Epithelial cell of esophagus (primary cell): ENCODE measurements around the gene TMEM52.
A peak's percentile ranks its signal among the peaks of the same experiment; 100 is the strongest.

Experiments
- DNase-seq: peaks from one replicate; pipeline ENCODE4 v3.0.0; 2010; ENCODE audit warnings: low read depth
- H3K4me3 ChIP-seq: 2 replicates; pipeline ENCODE4 v1.5.1; 2011; ENCODE audit warnings: mild to moderate bottlenecking, low read length, control low read depth
- TF ChIP-seq, protein P1 (sequence below): IDR thresholded peaks from 2 replicates; pipeline ENCODE4 v1.5.1; 2011; ENCODE audit warnings: low read depth, mild to moderate bottlenecking, low read length, control low read depth, inconsistent platforms; ENCODE audit not compliant: insufficient read depth; ENCODE audit errors: missing control alignments

TMEM52 gene

DNA sequence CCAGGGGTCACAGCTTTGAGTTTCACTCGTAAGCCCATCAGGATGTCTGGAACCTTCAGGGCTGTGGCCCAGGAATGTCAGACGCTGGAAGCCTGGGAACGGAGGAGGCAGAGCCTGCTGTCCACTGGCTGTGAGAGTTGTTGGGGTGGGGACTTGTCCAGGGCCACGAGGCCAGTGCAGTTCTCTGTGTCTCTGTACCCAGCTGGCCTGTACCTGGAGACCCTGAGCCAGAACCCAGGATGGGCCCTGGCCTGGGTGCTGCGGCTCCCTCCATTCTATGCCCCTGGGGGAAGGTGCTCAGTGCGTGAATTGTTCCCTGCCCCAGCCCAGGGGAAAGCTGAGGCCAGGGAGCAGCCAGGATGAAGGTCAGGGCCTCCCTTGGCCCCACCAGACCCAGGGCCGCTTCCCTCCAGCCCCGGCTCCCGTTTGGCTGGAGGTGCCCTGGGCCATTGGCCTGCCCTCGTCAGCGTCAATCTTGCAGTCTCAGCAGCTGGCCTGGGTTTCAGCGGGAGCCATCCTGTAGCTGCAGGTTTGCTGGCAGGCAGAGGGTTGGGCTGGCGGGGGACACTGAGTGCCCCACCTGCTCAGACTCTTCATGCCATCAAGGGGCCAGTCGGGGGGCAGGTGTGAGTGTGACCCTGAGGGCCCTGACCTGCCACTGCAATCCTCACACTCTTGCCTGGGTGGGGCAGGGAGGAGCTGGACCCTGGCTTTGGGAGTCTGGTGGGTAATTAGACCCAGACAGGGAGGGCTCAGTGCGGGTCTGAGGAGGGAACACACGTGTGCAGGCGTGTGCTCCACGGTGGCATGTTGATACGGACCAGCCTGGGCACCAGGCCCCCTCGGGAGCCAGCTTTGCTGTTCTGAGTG, 4.7 kb downstream of the TMEM52 start:
- no peak for DNase-seq
- TF ChIP-seq, protein P1, sequence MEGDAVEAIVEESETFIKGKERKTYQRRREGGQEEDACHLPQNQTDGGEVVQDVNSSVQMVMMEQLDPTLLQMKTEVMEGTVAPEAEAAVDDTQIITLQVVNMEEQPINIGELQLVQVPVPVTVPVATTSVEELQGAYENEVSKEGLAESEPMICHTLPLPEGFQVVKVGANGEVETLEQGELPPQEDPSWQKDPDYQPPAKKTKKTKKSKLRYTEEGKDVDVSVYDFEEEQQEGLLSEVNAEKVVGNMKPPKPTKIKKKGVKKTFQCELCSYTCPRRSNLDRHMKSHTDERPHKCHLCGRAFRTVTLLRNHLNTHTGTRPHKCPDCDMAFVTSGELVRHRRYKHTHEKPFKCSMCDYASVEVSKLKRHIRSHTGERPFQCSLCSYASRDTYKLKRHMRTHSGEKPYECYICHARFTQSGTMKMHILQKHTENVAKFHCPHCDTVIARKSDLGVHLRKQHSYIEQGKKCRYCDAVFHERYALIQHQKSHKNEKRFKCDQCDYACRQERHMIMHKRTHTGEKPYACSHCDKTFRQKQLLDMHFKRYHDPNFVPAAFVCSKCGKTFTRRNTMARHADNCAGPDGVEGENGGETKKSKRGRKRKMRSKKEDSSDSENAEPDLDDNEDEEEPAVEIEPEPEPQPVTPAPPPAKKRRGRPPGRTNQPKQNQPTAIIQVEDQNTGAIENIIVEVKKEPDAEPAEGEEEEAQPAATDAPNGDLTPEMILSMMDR, result no peak
- H3K4me3 ChIP-seq, result no peak overlapping the region

DNA sequence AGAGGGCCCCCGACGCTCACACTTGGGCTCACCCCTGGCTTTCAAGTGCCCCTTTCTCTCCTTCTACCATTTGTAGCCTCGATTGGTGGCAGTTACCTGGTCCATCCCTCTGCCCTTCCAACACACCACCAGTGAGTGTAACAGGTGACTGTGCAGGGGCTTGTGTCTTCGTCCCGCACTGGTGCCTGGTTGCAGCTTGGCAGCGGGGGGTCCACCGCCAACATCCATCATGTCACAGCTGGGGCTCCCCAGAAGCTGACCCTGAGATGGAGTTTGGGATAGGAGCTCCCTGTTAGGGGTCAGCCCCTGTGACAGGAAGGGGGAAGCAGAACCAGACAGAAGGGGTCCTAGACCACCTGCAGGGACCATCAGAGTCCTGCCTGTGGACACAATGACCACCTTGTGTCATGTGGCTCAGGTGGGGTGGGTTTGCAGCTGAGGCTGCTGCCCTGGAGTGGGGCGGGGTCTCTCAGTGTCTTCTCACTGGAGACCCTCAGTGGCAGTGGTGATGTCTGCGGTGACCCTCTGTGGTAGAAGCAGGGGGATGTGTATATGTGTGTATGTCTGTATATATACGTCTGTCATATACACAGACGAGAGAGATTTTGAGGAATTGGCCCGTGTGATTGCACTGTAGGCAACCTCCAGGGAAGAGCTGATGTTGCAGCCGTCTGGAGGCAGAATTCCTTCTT, 7.6 kb downstream of the TMEM52 start:
- no peak for DNase-seq
- H3K4me3 ChIP-seq, result no peak overlapping the region
- TF ChIP-seq, protein P1, result no peak

DNA sequence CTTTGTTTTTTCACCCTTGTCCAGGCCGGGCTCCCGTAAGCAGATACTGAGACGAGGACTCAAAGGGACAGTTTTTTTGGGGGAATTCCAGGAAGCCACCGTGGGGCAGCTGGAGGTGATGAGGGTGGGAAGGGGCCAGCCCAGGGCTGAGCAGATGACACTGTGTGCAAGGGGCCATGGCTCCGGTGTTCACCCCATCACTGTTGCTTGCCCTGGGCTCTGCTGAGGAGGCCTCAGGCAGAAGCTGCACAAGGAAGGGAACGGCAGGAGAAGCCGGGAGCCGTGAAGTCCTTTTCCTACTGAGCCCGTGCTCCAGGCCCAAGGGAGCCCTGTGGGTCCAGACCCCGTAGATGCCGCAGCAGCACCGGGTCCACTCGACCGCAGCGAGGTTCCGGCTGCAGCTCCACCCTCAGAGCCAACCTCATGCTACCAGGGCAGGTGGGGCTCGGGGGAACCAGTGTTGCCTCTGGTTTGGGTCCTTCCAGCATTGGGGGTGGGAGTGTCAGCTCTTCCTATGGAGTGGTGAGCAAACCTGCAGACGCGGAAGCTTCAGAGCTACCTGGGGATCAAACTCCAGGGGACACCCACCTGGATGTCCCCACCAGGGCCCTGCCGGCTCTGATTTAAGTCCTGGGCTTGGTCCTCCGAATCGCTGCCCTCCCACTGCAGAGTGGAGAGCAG, 8.3 kb downstream of the TMEM52 start:
- DNase-seq, result no peak
- no peak overlapping the region for H3K4me3 ChIP-seq
- TF ChIP-seq, protein P1, result no peak

DNA sequence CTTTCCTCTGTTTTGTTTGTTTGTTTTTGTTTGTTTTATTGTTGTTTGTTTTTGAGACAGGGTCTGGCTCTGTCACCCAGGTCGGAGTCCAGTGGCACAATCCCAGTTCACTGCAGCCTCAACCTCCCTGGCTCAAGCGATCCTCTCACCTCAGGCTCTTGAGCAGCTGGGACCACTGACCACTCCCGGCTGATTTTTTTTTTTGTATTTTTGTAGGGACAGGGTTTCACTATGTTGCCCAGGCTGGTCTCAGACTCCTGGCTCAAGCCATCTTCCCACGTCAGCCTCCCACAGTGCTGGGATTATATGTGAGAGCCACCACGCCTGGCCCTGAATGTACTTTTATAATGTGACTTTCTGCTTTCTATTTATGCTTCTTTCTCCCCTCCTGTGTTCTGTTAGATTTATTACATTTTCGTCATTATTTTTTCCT, 9.0 kb downstream of the TMEM52 start:
- TF ChIP-seq, protein P1, result no peak
- no peak for DNase-seq
- peak overlapping the region; percentile 37 for H3K4me3 ChIP-seq

DNA sequence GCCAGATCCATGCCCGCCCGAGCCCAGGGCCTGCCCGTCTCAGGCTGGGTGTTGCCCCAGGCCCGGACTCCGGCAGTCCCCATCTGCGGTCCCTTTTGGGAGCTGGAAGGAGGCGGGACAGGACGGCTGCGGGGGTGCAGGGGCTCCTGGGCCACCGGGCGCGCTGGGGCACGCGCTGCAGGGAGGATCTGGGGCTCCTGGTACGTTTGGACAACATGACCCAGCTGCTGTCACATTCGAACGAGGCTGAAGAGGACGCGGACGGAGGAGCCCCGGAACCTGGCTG, 10.6 kb downstream of the TMEM52 start:
- TF ChIP-seq, protein P1, result no peak
- H3K4me3 ChIP-seq, result peak overlapping the region; percentile 54
- peak; percentile 34 for DNase-seq

DNA sequence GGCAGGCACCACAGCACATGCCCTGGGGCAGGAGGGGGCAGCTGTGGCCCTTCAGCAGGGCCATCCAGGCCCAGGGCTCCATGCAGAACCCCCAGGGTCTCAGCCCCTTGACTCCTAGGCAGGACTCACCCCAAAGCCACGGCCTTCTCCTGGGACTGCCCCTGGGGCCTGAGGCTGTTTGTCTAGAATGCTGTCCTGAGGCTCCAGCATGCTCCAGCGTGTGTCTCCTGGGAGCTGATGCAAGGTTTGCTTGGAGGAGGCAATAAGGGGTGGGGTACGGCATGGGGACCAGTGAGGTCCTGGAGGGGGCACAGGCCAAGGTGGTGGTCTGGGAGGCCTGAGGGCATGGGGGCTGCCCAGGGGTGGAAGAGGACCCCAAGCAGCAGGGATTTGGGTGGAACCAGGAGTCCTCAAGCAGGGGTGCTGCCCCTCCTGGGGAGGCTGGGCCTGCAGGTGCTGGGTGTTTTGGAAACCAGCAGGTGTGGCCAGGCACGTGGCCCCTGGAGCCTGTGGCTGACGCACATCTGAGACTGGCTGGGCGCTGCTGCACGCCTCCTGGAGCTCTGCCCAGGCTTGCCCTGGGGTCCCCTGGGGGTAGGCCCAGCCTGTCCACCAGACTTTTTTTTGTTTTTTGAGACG, 11.9 kb downstream of the TMEM52 start:
- H3K4me3 ChIP-seq, result no peak overlapping the region
- peak; percentile 90 for DNase-seq
- TF ChIP-seq, protein P1, result peak; percentile 22
